Vagina (tissue), 2 donors: ENCODE measurements around the gene LAMA2. TPM values are rescaled to one million over a fixed set of nuclear protein-coding genes. Genes with fewer than 3 reads are reported as not detected.

ENCODE experiments used
- DNase-seq, 2 donors: peaks; one replicate each; pipeline ENCODE4 v3.0.0-alpha.2; 2017; ENCODE audit errors: extremely low spot score in 2 of 2
- H3K27ac ChIP-seq: fragments of 200-600 bp; sonication (generic); one replicate; pipeline ENCODE4 v1.5.1; 2019
- H3K27me3 ChIP-seq: fragments of 200-600 bp; sonication (generic); one replicate; pipeline ENCODE4 v1.5.1; 2019
- H3K36me3 ChIP-seq, 2 donors: fragments of 200-600 bp; sonication (generic); one replicate each; pipeline ENCODE4 v1.5.1; 2017 to 2019
- H3K4me1 ChIP-seq: fragments of 200-600 bp; sonication (generic); one replicate; pipeline ENCODE4 v1.5.1; 2019
- H3K4me3 ChIP-seq, 2 donors: fragments of 200-600 bp; sonication (generic); 1 replicate in 1 of 2; 2 replicates in 1 of 2; pipeline ENCODE4 v1.5.1; 2016 to 2019
- H3K9me3 ChIP-seq: fragments of 200-600 bp; sonication (generic); one replicate; pipeline ENCODE4 v1.5.1; 2019
- POLR2A ChIP-seq, 2 donors: fragments of 450-650 bp; IDR thresholded peaks; one replicate each; pipeline ENCODE4 v1.6.1; 2017; ENCODE audit warnings: antibody characterized with exemption in 2 of 2, mild to moderate bottlenecking in 2 of 2, moderate library complexity in 2 of 2
- POLR2AphosphoS5 ChIP-seq, 2 donors: sonication (generic); formaldehyde crosslinking; IDR thresholded peaks; one replicate each; pipeline ENCODE4 v1.9.0; 2017; ENCODE audit warnings: antibody characterized with exemption in 2 of 2, mild to moderate bottlenecking in 2 of 2, low read depth in 1 of 2; ENCODE audit not compliant: insufficient read depth in 1 of 2
- intact Hi-C: fragments of 100-400 bp; cut with DNase I; formaldehyde crosslinking; loops from one replicate; pipeline ENCODE4 v1.15.1; 2023
- total RNA-seq: library from RNA; depleted of rRNA; stranded (reverse); fragments of >200 nt; gene quantifications from one replicate; pipeline ENCODE4 v1.2.3, GENCODE V29; 2016
- TF ChIP-seq, protein P1 (sequence below), 3 experiments: fragments of 450-650 bp in 2 of 3; fragments of 200-600 bp in 1 of 3; sonication (generic) in 1 of 3; IDR thresholded peaks; one replicate each; pipeline ENCODE4 v1.5.1; 2017 to 2019; ENCODE audit warnings: antibody characterized with exemption in 3 of 3, mild to moderate bottlenecking in 2 of 3, moderate library complexity in 2 of 3

The LAMA2 gene
- total RNA-seq, 1 donor from 2014 or later, result 91.1 TPM

DNA sequence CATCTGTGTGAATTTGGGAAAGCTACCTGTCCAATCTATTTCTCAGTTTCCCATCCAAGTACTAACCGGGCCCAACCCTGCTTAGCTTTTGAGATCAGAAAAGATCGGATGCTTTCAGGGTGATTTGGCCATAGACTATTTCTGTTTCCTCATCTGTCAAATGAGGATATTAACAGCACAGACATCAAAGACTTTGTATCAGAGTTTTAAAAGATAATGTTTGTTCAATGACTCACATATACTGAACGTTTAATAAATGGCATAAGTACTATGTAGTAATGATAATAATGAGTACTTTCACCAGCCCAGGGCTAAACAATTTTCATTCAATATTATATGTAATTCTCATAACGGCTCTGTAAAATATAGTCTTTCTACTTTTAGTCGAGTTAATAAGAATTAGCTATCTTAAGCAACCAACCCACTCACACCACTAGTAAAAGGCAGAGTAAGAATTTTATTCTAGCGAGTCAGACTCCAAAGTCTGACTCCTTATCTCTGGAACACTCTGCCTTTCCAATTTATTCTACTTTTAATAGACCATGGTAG lies 610.5 kb downstream of the LAMA2 start:
- Histone ChIP-seq H3K27me3 (no peaks in the 10 kb centered on the region), H3K4me3 (no peak overlapping the region), H3K27ac (no peak overlapping the region), H3K4me1 (peaks cover 33% of the 10 kb centered on the region), H3K9me3 (no peaks in the 10 kb centered on the region), H3K36me3 (no peaks in the 10 kb centered on the region)
- TF ChIP-seq POLR2AphosphoS5 (IDR thresholded peaks at IDR 0.05; ENCODE audit: insufficient read depth in 1 of 2, low read depth in 1 of 2) (no peak), POLR2A (IDR thresholded peaks at IDR 0.05) (no peak)
- TF ChIP-seq, protein P1, sequence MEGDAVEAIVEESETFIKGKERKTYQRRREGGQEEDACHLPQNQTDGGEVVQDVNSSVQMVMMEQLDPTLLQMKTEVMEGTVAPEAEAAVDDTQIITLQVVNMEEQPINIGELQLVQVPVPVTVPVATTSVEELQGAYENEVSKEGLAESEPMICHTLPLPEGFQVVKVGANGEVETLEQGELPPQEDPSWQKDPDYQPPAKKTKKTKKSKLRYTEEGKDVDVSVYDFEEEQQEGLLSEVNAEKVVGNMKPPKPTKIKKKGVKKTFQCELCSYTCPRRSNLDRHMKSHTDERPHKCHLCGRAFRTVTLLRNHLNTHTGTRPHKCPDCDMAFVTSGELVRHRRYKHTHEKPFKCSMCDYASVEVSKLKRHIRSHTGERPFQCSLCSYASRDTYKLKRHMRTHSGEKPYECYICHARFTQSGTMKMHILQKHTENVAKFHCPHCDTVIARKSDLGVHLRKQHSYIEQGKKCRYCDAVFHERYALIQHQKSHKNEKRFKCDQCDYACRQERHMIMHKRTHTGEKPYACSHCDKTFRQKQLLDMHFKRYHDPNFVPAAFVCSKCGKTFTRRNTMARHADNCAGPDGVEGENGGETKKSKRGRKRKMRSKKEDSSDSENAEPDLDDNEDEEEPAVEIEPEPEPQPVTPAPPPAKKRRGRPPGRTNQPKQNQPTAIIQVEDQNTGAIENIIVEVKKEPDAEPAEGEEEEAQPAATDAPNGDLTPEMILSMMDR (IDR thresholded peaks at IDR 0.05), result no peak
- DNase-seq, result no peak
- intact Hi-C loops, result no loop called here

DNA sequence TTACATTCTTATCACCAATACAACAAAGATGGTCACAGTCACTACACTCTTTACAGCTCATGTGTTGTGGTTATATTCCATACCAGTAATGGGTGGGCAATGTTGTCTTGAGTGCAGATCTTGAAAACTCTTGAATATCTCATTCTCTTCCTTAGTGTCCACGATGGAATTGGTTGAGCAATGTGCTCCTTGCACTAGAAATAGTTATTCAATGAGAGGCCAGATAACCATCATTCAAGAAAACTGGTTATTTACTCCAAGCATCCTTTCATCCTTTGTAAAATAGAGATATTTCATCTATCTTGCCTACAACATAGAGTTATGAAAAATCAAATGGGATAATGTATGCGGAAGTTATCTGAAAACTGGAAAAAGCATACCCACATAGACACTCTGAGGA lies 611.2 kb downstream of the LAMA2 start:
- H3K9me3 ChIP-seq, result no peaks in the 10 kb centered on the region
- TF ChIP-seq, protein P1 (IDR thresholded peaks at IDR 0.05), result no peak
- TF ChIP-seq POLR2A (IDR thresholded peaks at IDR 0.05) (no peak), POLR2AphosphoS5 (IDR thresholded peaks at IDR 0.05; ENCODE audit: insufficient read depth in 1 of 2, low read depth in 1 of 2) (no peak)
- H3K27ac ChIP-seq, result no peak overlapping the region
- H3K27me3 ChIP-seq, result no peaks in the 10 kb centered on the region
- intact Hi-C loops, result no loop called here
- H3K4me1 ChIP-seq, result peaks cover 39% of the 10 kb centered on the region
- no peaks in the 10 kb centered on the region for H3K36me3 ChIP-seq
- no peak for DNase-seq
- no peak overlapping the region for H3K4me3 ChIP-seq

DNA sequence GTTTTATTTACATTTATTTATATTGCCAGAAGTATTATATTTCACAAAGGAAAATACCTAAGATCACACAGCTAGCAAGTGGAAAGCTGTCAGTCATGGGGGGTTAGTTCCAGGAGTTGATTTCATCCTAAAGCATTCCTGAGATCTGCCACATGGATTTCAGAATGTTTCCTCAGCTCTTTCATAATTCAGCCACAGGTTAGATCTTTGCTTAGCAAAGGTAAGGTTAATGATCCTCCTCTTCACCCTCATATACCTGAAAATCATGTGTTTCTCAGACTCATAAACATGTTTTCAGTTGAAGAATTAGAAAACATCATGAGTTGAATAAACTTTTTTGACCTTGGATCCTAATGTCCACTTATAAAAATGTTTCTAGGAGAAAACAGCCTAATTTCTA lies 611.6 kb downstream of the LAMA2 start:
- Histone ChIP-seq H3K4me1 (peaks cover 39% of the 10 kb centered on the region), H3K36me3 (no peaks in the 10 kb centered on the region), H3K4me3 (no peak overlapping the region), H3K9me3 (no peaks in the 10 kb centered on the region), H3K27me3 (no peaks in the 10 kb centered on the region), H3K27ac (no peak overlapping the region)
- intact Hi-C loops, result no loop called here
- TF ChIP-seq, protein P1 (IDR thresholded peaks at IDR 0.05), result no peak
- no peak for TF ChIP-seq POLR2A (IDR thresholded peaks at IDR 0.05)
- no peak for TF ChIP-seq POLR2AphosphoS5 (IDR thresholded peaks at IDR 0.05; ENCODE audit: insufficient read depth in 1 of 2, low read depth in 1 of 2)
- no peak for DNase-seq

DNA sequence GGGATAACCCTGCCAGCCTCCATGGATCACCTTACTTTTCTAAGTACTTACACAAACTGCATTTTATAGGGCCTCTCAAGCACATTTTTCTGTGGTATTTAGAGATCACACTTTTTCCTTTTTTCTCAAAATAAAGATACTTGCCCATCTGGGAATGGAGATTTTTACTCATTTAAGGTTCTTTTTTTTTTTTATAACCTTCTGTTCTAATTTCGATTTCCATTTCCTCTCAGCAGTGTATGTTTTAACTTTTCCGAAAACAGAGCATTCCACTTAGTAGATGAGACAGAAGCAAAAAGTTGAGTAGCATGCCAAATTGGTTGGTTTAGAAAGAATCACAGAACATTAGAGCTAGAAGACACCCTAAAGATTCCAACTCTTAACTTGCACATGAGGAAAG lies 612.7 kb downstream of the LAMA2 start:
- Histone ChIP-seq H3K27ac (no peak overlapping the region), H3K27me3 (no peaks in the 10 kb centered on the region), H3K4me1 (peaks cover 33% of the 10 kb centered on the region), H3K9me3 (no peaks in the 10 kb centered on the region), H3K4me3 (no peak overlapping the region), H3K36me3 (no peaks in the 10 kb centered on the region)
- DNase-seq, result no peak
- TF ChIP-seq POLR2AphosphoS5 (IDR thresholded peaks at IDR 0.05; ENCODE audit: insufficient read depth in 1 of 2, low read depth in 1 of 2) (no peak), POLR2A (IDR thresholded peaks at IDR 0.05) (no peak)
- TF ChIP-seq, protein P1 (IDR thresholded peaks at IDR 0.05), result no peak
- intact Hi-C loops, result loop anchor here (5.0 kb wide), 1 partner anchor 82 kb away; no protein-coding TSS in a partner anchor
